HFF-Myc (cell line): ENCODE results near the gene NUDCD3.
A peak's percentile ranks its signal among the peaks of the same experiment; 100 is the strongest.

Experiments
- DNase-seq: peaks from one replicate; pipeline ENCODE4 v3.0.0-alpha.2; 2011; ENCODE audit warnings: low read depth; ENCODE audit errors: extremely low read depth
- H3K4me3 ChIP-seq: replicated peaks from 2 replicates; pipeline ENCODE4 v1.5.1; 2011; ENCODE audit warnings: low read depth, mild to moderate bottlenecking, control low read depth, low read length
- CTCF ChIP-seq: IDR thresholded peaks from 2 replicates; pipeline ENCODE4 v1.5.1; 2012; ENCODE audit warnings: mild to moderate bottlenecking, low read depth, low read length, control low read depth; ENCODE audit errors: missing control alignments

NUDCD3 gene

GRCh38 chr7:44535348-44536064, 45.0 kb upstream of the NUDCD3 start:
- no peak for TF ChIP-seq CTCF
- DNase-seq: no peak
- no peak overlapping the region for H3K4me3 ChIP-seq

DNA sequence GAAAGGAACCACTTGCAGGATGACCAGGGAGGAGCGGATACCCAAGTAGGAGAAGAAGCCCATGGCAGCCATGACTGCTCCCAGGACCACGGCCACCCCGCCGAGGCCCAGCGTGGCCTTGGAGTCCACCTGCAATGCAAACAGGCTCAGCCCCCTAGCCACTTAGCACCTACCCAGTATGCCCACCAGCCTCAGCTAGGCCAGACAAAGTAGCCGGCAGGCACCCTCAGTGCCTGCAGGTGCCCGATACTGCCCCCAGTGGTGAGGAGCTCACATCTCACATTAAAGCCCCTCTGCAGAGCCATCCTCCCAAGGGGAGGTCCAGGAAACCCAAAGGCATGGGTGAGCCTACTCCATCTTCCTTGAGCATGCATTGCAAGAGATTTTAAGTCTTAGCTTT, 44.0 kb upstream of the NUDCD3 start:
- TF ChIP-seq CTCF: peak; percentile 79
- no peak for DNase-seq
- no peak overlapping the region for H3K4me3 ChIP-seq

DNA sequence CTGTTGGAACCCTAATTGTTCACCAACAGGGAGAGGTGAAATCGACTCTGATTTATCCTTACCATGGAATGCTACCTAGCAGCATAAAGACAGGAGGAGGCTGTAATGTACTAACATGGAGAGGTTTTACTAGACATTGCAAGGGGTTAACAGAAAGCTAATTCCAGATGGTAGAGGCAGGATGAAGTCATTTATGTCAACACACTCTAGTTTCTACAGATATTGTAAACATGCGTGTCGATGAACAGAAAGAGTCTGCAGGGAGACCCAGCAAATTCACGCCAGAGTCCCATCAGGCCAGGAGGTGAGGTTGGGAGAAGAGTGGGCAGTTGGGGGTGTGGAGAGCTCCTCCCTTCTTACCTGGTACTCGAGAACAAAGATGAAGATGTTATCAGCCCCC, 43.6 kb upstream of the NUDCD3 start:
- no peak for TF ChIP-seq CTCF
- DNase-seq: no peak
- H3K4me3 ChIP-seq: no peak overlapping the region

DNA sequence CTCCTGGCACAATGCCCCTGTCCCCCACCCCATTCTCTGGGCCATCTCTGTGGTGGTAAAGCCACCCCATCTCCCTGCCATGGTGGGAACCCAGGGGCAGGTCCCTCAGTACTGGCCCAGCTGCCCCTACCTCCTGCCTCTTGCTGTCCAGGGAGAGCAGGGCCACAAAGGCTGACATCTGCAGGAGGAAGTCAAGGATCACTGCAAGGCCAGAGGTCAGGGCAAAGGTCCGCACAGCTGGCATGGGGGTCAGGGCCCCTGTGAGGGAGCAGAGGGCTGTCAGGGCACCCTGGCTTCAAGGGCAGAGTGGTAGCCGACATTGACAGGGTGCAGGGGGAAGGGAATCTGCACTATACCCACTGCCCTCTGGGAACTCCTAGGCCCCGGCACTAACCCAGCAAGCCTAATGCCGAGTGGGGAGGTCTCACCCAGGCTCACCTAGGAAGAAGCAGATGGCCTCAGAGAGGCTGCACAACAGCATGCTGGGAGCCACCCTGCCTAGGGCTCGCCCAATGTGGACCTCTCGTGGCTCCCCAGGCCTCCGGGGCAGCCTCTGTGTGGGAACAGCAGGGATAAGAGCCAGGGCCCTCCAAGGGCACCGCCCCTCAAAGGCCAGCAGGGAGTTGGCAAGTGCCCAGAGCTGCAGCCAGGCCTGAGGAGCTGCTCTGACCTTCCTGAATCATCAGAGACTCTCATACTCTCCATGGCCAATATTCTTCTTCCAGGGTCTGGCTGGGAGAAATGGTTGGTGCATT, 43.0 kb upstream of the NUDCD3 start:
- H3K4me3 ChIP-seq: no peak overlapping the region
- no peak for TF ChIP-seq CTCF
- no peak for DNase-seq

DNA sequence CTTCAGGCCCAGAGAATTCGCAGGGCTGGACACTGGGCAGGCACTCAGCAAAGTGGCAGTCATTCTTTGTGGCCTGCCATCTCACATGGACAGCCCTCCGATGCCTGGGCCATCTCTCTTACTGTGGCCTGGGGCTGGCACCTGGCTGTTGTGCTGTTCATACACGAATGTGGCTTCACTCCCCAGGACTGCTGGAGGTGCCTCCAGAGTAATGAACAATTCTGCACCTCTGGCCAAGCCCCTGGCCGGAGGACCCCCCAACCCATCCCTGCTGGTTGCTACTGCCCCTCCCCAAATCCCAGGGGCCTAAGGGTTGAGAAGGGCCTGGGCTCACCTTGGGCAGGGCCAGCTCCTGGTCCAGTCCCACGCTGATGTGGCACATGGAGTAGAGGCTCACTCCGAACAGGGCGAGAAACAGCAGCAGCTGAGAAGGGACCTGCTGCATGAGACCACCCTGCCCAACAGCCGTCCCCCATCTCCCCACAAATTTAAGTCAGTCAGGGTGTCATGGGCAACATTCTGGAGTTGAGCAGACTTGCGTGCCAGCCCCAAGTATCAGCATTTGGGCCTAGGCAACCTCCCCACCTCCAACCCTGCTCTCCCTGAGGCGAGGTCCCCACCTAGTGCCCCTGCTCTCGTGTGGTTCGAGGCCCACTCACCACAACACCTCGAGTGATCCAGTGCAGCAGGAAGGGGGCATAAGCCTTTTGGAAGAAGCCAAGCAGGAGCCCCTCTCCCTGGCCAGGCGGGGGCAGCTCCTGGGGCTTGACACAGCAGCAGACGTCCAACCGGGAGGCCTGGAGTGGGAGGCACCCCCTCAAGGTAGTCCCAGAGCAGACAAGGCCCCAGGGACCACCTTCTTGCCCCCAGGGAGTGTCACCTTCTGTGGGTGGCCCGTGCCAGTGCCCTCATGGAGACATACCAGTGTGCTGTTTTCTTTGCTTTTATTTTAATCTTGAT, 41.2 kb upstream of the NUDCD3 start:
- DNase-seq: no peak
- no peak overlapping the region for H3K4me3 ChIP-seq
- no peak for TF ChIP-seq CTCF

- no peak for DNase-seq
- no peak for TF ChIP-seq CTCF
- no peak overlapping the region for H3K4me3 ChIP-seq
Observed at GRCh38 chr7:44530990-44531389, 40.5 kb upstream of the NUDCD3 start.
